Heart left ventricle (tissue), 16 donors: ENCODE measurements around the gene VPS33A. TPM values are rescaled to one million over a fixed set of nuclear protein-coding genes. Genes with fewer than 3 reads are reported as not detected.
"Not testable (repeated sequence)": the region's sequence is repeated elsewhere in the genome, so short reads cannot be mapped to it uniquely, and the experiment has no call there.

ENCODE experiments used
- ATAC-seq, 4 donors: fragments of 200-7000 bp; cut with Tn5 transposase; one replicate each; pipeline ENCODE4 v1.9.1; 2020 to 2022; ENCODE audit warnings: moderate library complexity in 4 of 4, mild to moderate bottlenecking in 3 of 4, moderate number of reproducible peaks in 1 of 4
- DNase-seq, 5 donors: peaks; one replicate each; pipeline ENCODE4 v3.0.0-alpha.2; 2020
- H3K27ac ChIP-seq, 12 donors: fragments of 200-600 bp; sonication (generic) in 4 of 12; one replicate each; pipeline versions ENCODE4 v1.5.0 to v1.8.0; 2016 to 2022; ENCODE audit warnings: mild to moderate bottlenecking in 2 of 12
- H3K27me3 ChIP-seq, 9 donors: fragments of 200-600 bp; sonication (generic) in 2 of 9; one replicate each; pipeline versions ENCODE4 v1.5.1 to v1.8.0; 2016 to 2022; ENCODE audit warnings: mild to moderate bottlenecking in 3 of 9
- H3K36me3 ChIP-seq, 9 donors: fragments of 200-600 bp; sonication (generic) in 2 of 9; one replicate each; pipeline versions ENCODE4 v1.5.0 to v1.8.0; 2018 to 2022; ENCODE audit warnings: mild to moderate bottlenecking in 2 of 9
- H3K4me1 ChIP-seq, 12 donors: fragments of 200-600 bp; sonication (generic) in 4 of 12; one replicate each; pipeline versions ENCODE4 v1.5.0 to v1.8.0; 2016 to 2022; ENCODE audit warnings: mild to moderate bottlenecking in 3 of 12
- H3K4me3 ChIP-seq, 12 donors: fragments of 200-600 bp; sonication (generic) in 4 of 12; one replicate each; pipeline versions ENCODE4 v1.5.0 to v1.8.0; 2017 to 2022; ENCODE audit warnings: mild to moderate bottlenecking in 9 of 12, moderate library complexity in 4 of 12
- H3K9me3 ChIP-seq, 12 donors: fragments of 200-600 bp; sonication (generic) in 4 of 12; one replicate each; pipeline versions ENCODE4 v1.5.0 to v1.8.0; 2016 to 2022; ENCODE audit warnings: mild to moderate bottlenecking in 1 of 12
- POLR2A ChIP-seq, 2 donors: fragments of 450-650 bp; IDR thresholded peaks; one replicate each; pipeline ENCODE4 v1.6.1; 2017; ENCODE audit warnings: antibody characterized with exemption in 2 of 2, mild to moderate bottlenecking in 2 of 2, moderate library complexity in 2 of 2
- WGBS, 4 donors: extraction: QIAGEN DNeasy Blood & Tissue Kit in 2 of 4; methylation state at CpG; one replicate each; pipeline versions ENCODE4 v1.1.5 to v1.1.7; 2013 to 2018; 5-methylcytosine and 5-hydroxymethylcytosine counted together
- intact Hi-C, 10 donors: fragments of 100-400 bp; cut with DNase I; formaldehyde crosslinking; loops; one replicate each; pipeline versions ENCODE4 v1.11.1 to v1.14.2; 2022
- polyA plus RNA-seq, 2 donors: library from polyadenylated mRNA; stranded (reverse); fragments of 200-250 nt; gene quantifications; one replicate each; pipeline ENCODE4 v1.2.3, GENCODE V29; 2013
- total RNA-seq, 9 donors: library from RNA; depleted of rRNA in 2 of 9; stranded (reverse); fragments of >200 nt in 2 of 9; fragmentation: NEBNext Ultra II Directional in 3 of 9; extraction: Animal tissue kit (Norgen Biotek cat#: 25700) in 3 of 9; gene quantifications; one replicate each; pipeline versions ENCODE4 v1.1.0 to v1.2.4, GENCODE V29; 2016 to 2023
- TF ChIP-seq, protein P1 (sequence below), 12 donors: fragments of 200-600 bp; sonication (generic) in 4 of 12; IDR thresholded peaks; one replicate each; pipeline versions ENCODE4 v1.5.0 to v1.8.0; 2018 to 2022; ENCODE audit warnings: antibody characterized with exemption in 12 of 12, mild to moderate bottlenecking in 5 of 12
- donor health status: ischemic (EF 13 %, LVEDD 7.1; RV severe dilation, severe dysfunction).
- donor health status: healthy with polysubstance abuse.
- donor health status: DM: no; HTN: yes; CAD: no.
- donor health status: DM: no; HTN: no; CAD: no.
- donor health status: ischemic (EF 25% LVEDD 6.9; RV normal size, moderate dysfunction).
- donor health status: ischemic (EF 25% LVEDD 5.7; RV mildly dilated, moderate dysfunction).
- donor health status: healthy.
- donor health status: DM: yes; HTN: yes; CAD: no.
- donor health status: ischemic (EF 35%, LVEDD 5.7; RV mildly dilated, moderate dysfunction).
- donor health status: nonischemic (EF 11% LVEDD 7.7; RV severe dilation, severe dysfunction).
- donor health status: DM: yes; HTN: yes; CAD: no.
- donor health status: PGD.
- donor health status: ischemic (EF 29% LVEDD 5.4; RV normal size, mild dysfunction).
- donor health status: nonischemic (EF 23%, LVEDD 6.1; RV moderate dilation, normal function).

The VPS33A gene
- total and polyA plus RNA-seq, 11 donors = 5.6 to 16.7 (median 13.2) TPM

DNA sequence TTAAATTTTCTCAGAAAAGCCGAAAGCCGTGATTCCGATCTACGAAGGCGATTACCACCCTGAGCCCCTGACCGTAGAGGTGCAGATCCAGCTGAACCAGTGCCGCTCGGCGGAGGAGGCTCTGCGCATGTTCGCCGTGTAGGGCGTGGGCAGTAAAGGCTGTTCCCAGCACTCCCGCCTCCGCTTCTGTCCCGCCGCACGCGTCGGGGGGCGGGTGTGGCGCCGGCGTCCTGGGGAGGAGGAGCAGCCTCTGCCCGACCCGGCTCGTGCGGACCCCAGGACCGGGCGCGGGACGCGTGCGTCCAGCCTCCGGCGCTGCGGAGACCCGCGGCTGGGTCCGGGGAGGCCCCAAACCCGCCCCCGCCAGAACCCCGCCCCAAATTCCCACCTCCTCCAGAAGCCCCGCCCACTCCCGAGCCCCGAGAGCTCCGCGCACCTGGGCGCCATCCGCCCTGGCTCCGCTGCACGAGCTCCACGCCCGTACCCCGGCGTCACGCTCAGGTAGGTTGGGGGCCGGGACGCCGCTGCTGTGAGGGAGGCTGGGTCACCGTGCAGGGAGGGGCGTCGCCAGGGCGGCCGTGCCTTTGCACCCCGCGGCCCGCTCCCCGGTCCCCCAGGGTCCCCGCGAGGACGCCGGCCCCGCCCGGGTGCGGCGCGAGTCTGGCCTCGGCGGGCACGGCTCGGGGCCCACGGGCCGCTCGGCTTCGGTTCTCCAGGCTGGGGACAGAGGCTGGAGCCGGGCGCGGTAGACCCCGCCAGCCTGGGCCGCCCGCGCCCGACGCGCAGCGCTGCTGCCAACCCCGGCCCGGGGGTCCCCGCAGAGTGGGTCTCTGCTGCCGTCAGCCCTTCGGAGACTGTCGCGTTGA, 62.8 kb downstream of the VPS33A start, which contains the start of gene B3GNT4:
TSS of gene B3GNT4 (plus strand) at position 409 of the 866 bp plus-strand sequence. CDS start 910 bp downstream, outside the sequence.
- H3K4me1 ChIP-seq = peaks cover 0 to 21% (median 11%) of the 10 kb centered on the region in 12 donors
- WGBS, 4 donors = 0 to 1% (median 1%) methylated on average over 28 to 104 of the region's 104 CpGs
- H3K9me3 ChIP-seq = no peaks in the 10 kb centered on the region
- peak in 4 of 5 donors; percentile 44 to 77 (median 53) for DNase-seq
- peak within 1 kb of the TSS; percentile 33 to 70 (median 58) for H3K4me3 ChIP-seq
- H3K27ac ChIP-seq = no peak within 1 kb of the TSS
- peak in 3 of 4 donors; percentile 51 to 70 (median 65) for ATAC-seq
- intact Hi-C loops = loop anchor here in 1 of 10 donors (10.0 kb wide), 1 partner anchor 289 kb away; the partner anchor contains the start of gene CFAP251
- no peak for TF ChIP-seq POLR2A (IDR thresholded peaks at IDR 0.05)
- TF ChIP-seq, protein P1, sequence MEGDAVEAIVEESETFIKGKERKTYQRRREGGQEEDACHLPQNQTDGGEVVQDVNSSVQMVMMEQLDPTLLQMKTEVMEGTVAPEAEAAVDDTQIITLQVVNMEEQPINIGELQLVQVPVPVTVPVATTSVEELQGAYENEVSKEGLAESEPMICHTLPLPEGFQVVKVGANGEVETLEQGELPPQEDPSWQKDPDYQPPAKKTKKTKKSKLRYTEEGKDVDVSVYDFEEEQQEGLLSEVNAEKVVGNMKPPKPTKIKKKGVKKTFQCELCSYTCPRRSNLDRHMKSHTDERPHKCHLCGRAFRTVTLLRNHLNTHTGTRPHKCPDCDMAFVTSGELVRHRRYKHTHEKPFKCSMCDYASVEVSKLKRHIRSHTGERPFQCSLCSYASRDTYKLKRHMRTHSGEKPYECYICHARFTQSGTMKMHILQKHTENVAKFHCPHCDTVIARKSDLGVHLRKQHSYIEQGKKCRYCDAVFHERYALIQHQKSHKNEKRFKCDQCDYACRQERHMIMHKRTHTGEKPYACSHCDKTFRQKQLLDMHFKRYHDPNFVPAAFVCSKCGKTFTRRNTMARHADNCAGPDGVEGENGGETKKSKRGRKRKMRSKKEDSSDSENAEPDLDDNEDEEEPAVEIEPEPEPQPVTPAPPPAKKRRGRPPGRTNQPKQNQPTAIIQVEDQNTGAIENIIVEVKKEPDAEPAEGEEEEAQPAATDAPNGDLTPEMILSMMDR (IDR thresholded peaks at IDR 0.05) = no peak
- peaks cover 19 to 61% (median 40%) of the 10 kb centered on the region in 9 donors for H3K27me3 ChIP-seq
- peaks cover 0 to 21% (median 19%) of the 10 kb centered on the region in 9 donors for H3K36me3 ChIP-seq

DNA sequence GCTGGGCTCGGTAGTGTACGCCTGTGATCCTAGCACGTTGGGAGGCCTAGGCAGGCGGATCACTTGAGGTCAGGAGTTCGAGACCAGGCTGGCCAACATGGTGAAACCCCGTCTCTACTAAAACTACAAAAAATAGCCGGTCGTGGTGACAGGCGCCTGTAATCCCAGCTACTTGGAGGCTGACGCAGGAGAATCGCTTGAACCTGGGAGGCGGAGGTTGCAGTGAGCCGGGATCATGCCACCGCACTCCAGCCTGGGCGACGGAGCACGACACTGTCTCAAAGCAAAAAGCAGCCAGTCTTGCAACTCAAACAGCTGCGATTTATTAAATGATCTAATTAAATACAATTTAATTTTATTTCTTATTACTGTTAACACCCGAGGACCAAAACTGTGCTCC, 63.5 kb downstream of the VPS33A start:
- H3K9me3 ChIP-seq, ATAC-seq, H3K27ac ChIP-seq, DNase-seq: not testable (repeated sequence)
- peaks cover 0 to 14% (median 12%) of the 10 kb centered on the region in 9 donors for H3K36me3 ChIP-seq
- H3K4me3 ChIP-seq = peak overlapping the region; percentile 33 to 70 (median 58)
- intact Hi-C loops = loop anchor here in 1 of 10 donors (10.0 kb wide), 1 partner anchor 288 kb away; the partner anchor contains the start of gene CFAP251
- H3K4me1 ChIP-seq = peaks cover 0 to 21% (median 11%) of the 10 kb centered on the region in 12 donors
- WGBS, 4 donors = 61 to 77% (median 67%) methylated on average over 19 of the region's 19 CpGs
- H3K27me3 ChIP-seq = peaks cover 19 to 62% (median 42%) of the 10 kb centered on the region in 9 donors

GRCh38 chr12:122202017-122202416, 64.3 kb downstream of the VPS33A start:
- 97 to 99% (median 97%) methylated on average over 6 of the region's 6 CpGs for WGBS, 4 donors
- DNase-seq (no peak), ATAC-seq (no peak)
- Histone ChIP-seq H3K9me3 (no peaks in the 10 kb centered on the region), H3K4me3 (no peak overlapping the region), H3K27ac (no peak overlapping the region), H3K36me3 (peaks cover 0 to 6% (median 4%) of the 10 kb centered on the region in 9 donors), H3K27me3 (peaks cover 19 to 62% (median 42%) of the 10 kb centered on the region in 9 donors), H3K4me1 (peaks cover 0 to 21% (median 11%) of the 10 kb centered on the region in 12 donors)
- intact Hi-C loops = loop anchor here in 1 of 10 donors (10.0 kb wide), 1 partner anchor 287 kb away; the partner anchor contains the start of gene CFAP251
- TF ChIP-seq POLR2A (IDR thresholded peaks at IDR 0.05) = no peak
- TF ChIP-seq, protein P1 (IDR thresholded peaks at IDR 0.05) = no peak

- TF ChIP-seq, protein P1 (IDR thresholded peaks at IDR 0.05) = no peak
- no peak for TF ChIP-seq POLR2A (IDR thresholded peaks at IDR 0.05)
- 92 to 97% (median 95%) methylated on average over 5 of the region's 5 CpGs for WGBS, 4 donors
- intact Hi-C loops = loop anchor here in 1 of 10 donors (10.0 kb wide), 1 partner anchor 287 kb away; the partner anchor contains the start of gene CFAP251
- DNase-seq (no peak), ATAC-seq (no peak)
- Histone ChIP-seq H3K27ac (no peak overlapping the region), H3K9me3 (no peaks in the 10 kb centered on the region), H3K36me3 (no peaks in the 10 kb centered on the region), H3K4me3 (no peak overlapping the region), H3K27me3 (peaks cover 19 to 62% (median 42%) of the 10 kb centered on the region in 9 donors), H3K4me1 (peaks cover 0 to 21% (median 11%) of the 10 kb centered on the region in 12 donors)
These were observed 64.9 kb downstream of the VPS33A start for GRCh38 chr12:122201381-122201780.
